Ascending aorta (tissue), 2 donors: ENCODE data around the gene CRHBP. TPM values are rescaled to one million over a fixed set of nuclear protein-coding genes. Genes with fewer than 3 reads are reported as not detected.
"Not testable (repeated sequence)": the region's sequence is repeated elsewhere in the genome, so short reads cannot be mapped to it uniquely, and the experiment has no call there.

Experiments used
- DNase-seq, 2 donors: peaks; one replicate each; pipeline ENCODE4 v3.0.0-alpha.2; 2019; ENCODE audit warnings: low spot score in 2 of 2
- H3K27ac ChIP-seq, 2 donors: fragments of 200-600 bp; sonication (generic); one replicate each; pipeline ENCODE4 v1.5.1; 2016 to 2017; ENCODE audit warnings: mild to moderate bottlenecking in 1 of 2
- H3K27me3 ChIP-seq: fragments of 200-600 bp; sonication (generic); one replicate; pipeline ENCODE4 v1.5.1; 2017
- H3K36me3 ChIP-seq, 2 donors: fragments of 200-600 bp; sonication (generic); one replicate each; pipeline ENCODE4 v1.5.1; 2016
- H3K4me1 ChIP-seq, 2 donors: fragments of 200-600 bp; sonication (generic); one replicate each; pipeline ENCODE4 v1.5.1; 2016 to 2017; ENCODE audit warnings: mild to moderate bottlenecking in 1 of 2
- H3K4me3 ChIP-seq, 2 donors: fragments of 200-600 bp; sonication (generic); one replicate each; pipeline ENCODE4 v1.5.1; 2016 to 2017; ENCODE audit warnings: mild to moderate bottlenecking in 1 of 2
- H3K9me3 ChIP-seq, 2 donors: fragments of 200-600 bp; sonication (generic); one replicate each; pipeline ENCODE4 v1.5.1; 2016
- intact Hi-C: fragments of 100-400 bp; cut with DNase I; formaldehyde crosslinking; loops from one replicate; pipeline ENCODE4 v1.15.1; 2023
- total RNA-seq: library from RNA; depleted of rRNA; stranded (reverse); fragments of >200 nt; gene quantifications from one replicate; pipeline ENCODE4 v1.1.0, GENCODE V29; 2016
- TF ChIP-seq, protein P1 (sequence below), 3 experiments: fragments of 200-600 bp in 2 of 3; fragments of 450-650 bp in 1 of 3; sonication (generic) in 2 of 3; IDR thresholded peaks; one replicate each; pipeline ENCODE4 v1.5.1; 2016 to 2019; ENCODE audit warnings: antibody characterized with exemption in 3 of 3, mild to moderate bottlenecking in 1 of 3, moderate library complexity in 1 of 3

CRHBP gene, protein sequence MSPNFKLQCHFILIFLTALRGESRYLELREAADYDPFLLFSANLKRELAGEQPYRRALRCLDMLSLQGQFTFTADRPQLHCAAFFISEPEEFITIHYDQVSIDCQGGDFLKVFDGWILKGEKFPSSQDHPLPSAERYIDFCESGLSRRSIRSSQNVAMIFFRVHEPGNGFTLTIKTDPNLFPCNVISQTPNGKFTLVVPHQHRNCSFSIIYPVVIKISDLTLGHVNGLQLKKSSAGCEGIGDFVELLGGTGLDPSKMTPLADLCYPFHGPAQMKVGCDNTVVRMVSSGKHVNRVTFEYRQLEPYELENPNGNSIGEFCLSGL
- 0.32 TPM for total RNA-seq

DNA sequence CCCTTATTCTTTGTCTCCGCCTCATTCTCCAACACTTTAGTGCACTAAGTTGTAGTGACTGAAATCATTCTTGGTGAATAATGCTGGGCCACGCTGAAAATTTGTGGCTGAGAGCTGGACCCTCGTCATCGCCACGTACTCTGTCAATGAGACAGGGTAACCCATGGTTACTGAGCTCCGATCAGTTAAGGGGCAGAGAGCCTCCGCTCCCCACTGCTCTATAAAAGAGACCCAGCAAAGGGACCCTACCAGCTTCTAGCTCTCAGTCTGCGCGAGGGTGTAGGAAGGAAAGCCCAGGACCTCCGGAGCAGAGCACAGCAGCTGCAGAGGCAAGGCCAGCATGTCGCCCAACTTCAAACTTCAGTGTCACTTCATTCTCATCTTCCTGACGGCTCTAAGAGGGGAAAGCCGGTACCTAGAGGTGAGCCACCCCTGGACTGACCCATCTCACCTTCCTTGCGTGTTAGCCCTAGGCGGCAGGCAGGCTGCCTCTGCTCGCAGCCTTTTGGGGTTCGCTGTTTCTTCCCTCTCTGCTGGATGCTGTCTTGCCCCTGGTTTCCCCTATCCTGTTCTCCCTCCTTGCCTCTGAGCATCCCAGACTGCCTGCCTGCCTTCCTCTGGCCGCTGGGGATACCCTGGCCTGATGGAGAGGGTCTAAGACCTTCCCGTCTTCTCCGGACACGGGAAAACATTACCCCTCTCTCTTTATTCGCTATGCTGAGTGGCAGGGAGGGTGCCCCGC is at the start of gene CRHBP:
Gene CRHBP, plus strand, starts transcription at position 251 of the 742 bp plus-strand sequence. Its CDS starts 90 bp downstream, at position 341.
- peak within 1 kb of the TSS; percentile 45 to 58 for H3K4me3 ChIP-seq
- TF ChIP-seq, protein P1, sequence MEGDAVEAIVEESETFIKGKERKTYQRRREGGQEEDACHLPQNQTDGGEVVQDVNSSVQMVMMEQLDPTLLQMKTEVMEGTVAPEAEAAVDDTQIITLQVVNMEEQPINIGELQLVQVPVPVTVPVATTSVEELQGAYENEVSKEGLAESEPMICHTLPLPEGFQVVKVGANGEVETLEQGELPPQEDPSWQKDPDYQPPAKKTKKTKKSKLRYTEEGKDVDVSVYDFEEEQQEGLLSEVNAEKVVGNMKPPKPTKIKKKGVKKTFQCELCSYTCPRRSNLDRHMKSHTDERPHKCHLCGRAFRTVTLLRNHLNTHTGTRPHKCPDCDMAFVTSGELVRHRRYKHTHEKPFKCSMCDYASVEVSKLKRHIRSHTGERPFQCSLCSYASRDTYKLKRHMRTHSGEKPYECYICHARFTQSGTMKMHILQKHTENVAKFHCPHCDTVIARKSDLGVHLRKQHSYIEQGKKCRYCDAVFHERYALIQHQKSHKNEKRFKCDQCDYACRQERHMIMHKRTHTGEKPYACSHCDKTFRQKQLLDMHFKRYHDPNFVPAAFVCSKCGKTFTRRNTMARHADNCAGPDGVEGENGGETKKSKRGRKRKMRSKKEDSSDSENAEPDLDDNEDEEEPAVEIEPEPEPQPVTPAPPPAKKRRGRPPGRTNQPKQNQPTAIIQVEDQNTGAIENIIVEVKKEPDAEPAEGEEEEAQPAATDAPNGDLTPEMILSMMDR (IDR thresholded peaks at IDR 0.05), result no peak

DNA sequence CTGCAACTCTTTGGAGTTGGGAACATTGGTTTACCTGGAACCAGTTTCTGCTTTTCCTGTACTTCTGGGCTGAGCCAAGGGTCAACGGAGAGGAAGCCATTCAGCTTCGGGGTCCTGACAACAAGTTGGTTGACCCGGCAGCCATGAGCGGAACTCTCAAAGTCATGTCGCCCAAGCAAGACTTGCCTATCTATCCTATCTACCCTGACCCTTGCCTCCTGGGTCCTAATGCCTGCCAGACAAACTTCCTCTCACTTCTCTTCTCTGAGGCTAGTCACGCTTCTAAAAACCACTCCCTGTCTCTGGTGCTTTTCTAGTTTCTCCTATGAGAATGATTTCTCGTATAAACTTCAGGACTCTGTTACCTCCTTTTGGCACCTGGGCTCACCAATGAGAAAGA is 44.7 kb upstream of the CRHBP start:
- intact Hi-C loops, result no loop called here
- no peak overlapping the region for H3K4me3 ChIP-seq
- H3K27me3 ChIP-seq, result no peaks in the 10 kb centered on the region
- no peaks in the 10 kb centered on the region for H3K9me3 ChIP-seq
- DNase-seq, result no peak
- TF ChIP-seq, protein P1 (IDR thresholded peaks at IDR 0.05), result no peak
- no peaks in the 10 kb centered on the region for H3K36me3 ChIP-seq
- no peak overlapping the region for H3K27ac ChIP-seq
- H3K4me1 ChIP-seq, result no peaks in the 10 kb centered on the region

More for the DNA sequence above, at the start of gene CRHBP:
- no peak for DNase-seq
- no peaks in the 10 kb centered on the region for H3K9me3 ChIP-seq
- no peak within 1 kb of the TSS for H3K27ac ChIP-seq
- no peaks in the 10 kb centered on the region for H3K27me3 ChIP-seq
- H3K36me3 ChIP-seq, result no peaks in the 10 kb centered on the region
- intact Hi-C loops, result no loop called here
- no peaks in the 10 kb centered on the region for H3K4me1 ChIP-seq

DNA sequence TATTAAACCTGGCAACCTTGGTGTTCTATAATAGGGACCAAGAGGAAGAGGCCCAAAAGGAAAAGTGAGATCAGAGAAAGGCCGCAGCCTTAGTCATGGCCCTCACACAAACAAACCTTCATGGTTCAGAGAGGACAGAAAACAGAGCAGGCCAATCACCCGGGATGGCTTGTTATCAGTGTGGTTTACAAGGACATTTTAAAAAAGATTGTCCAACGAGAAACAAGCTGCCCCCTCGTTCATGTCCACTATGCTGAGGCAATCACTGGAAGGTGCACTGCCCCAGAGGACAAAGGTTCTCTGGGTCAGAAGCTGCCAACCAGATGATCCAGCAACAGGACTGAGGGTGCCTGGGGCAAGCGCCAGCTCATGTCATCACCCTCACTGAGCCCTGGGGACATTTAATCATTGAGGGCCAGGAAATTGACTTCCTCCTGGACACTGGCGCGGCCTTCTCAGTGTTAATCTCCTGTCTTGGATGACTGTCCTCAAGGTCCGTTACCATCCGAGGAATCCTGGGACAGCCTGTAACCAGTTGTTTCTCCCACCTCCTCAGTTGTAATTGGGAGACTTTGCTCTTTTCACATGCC is 42.4 kb upstream of the CRHBP start:
- intact Hi-C loops, DNase-seq, H3K27ac ChIP-seq, H3K4me3 ChIP-seq, H3K4me1 ChIP-seq, H3K27me3 ChIP-seq, H3K9me3 ChIP-seq, H3K36me3 ChIP-seq: not testable (repeated sequence)

DNA sequence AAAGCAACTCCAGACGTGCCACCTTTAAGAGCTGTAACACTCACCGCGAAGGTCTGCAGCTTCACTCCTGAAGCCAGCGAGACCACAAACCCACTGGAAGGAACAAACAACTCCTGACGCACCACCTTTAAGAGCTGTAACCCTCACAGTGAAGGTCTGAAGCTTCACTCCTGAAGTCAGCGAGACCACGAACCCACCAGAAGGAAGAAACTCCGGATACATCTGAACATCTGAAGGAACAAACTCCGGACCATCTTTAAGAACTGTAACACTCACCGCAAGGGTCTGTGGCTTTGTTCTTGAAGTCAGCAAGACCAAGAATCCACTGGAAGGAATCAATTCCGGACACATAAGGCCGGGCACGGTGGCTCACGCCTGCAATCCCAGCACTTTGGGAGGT is 38.2 kb upstream of the CRHBP start:
- intact Hi-C loops, H3K27me3 ChIP-seq, DNase-seq: not testable (repeated sequence)

DNA sequence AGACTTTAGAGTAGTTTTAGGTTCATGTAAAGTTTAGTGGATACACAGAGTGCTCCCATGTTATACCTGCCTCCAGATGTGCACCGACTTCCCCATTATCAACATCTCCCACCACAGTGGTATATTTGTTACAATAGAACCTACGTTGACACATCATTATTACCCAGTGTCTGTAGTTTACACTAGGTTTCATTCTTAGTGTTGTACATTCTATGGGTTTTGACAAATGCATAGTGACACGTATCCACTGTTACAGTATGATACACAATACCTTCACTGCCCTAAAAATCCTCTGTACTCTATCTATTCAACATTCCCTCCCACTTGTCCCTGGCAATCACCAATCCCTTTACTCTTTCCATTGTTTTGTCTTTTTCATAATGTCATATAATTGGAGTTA is 34.3 kb upstream of the CRHBP start:
- intact Hi-C loops, result no loop called here
- no peaks in the 10 kb centered on the region for H3K4me1 ChIP-seq

More for the DNA sequence above, 38.2 kb upstream of the CRHBP start:
- H3K4me3 ChIP-seq, H3K4me1 ChIP-seq, H3K9me3 ChIP-seq, H3K27ac ChIP-seq, H3K36me3 ChIP-seq: not testable (repeated sequence)

DNA sequence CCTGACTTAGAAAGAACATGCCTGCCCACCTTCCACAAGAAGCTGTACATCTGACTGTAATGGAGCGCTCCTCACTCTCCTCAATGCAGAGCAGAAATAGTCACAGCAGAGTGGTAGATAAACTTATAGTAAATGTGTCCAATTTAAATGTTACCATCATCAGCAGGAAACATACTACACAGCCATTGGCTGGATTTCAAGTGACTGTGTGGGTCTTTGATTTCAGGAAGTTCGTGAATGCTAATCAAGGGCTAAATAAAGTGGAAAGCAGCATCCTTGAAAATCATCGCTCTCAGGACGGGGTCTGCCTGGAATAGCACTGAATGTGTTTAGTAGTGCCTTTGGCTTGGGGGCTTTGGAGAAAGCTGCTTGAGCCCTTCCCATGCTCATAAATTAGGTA is 32.4 kb upstream of the CRHBP start:
- Histone ChIP-seq H3K4me3 (no peak overlapping the region), H3K36me3 (no peaks in the 10 kb centered on the region), H3K4me1 (no peaks in the 10 kb centered on the region), H3K9me3 (no peaks in the 10 kb centered on the region), H3K27me3 (no peaks in the 10 kb centered on the region), H3K27ac (no peak overlapping the region)
- DNase-seq, result no peak
- TF ChIP-seq, protein P1 (IDR thresholded peaks at IDR 0.05), result no peak
- intact Hi-C loops, result no loop called here

More for the DNA sequence above, 34.3 kb upstream of the CRHBP start:
- Histone ChIP-seq H3K36me3 (no peaks in the 10 kb centered on the region), H3K27me3 (no peaks in the 10 kb centered on the region), H3K9me3 (no peaks in the 10 kb centered on the region), H3K27ac (no peak overlapping the region), H3K4me3 (no peak overlapping the region)
- DNase-seq, result no peak
- TF ChIP-seq, protein P1 (IDR thresholded peaks at IDR 0.05), result no peak
